ENCODE data around the gene ACTN3. TPM values are rescaled to one million over a fixed set of nuclear protein-coding genes. Genes with fewer than 3 reads are reported as not detected.
"Not testable (repeated sequence)": the region's sequence is repeated elsewhere in the genome, so short reads cannot be mapped to it uniquely, and the experiment has no call there.

The ACTN3 gene
- total and polyA plus RNA-seq, 2 donors (not counting 1 experiment from before 2014, with no cell fraction given), result under 0.01 TPM; not detected in 1

- Histone ChIP-seq H4K20me1 (ENCODE audit: control insufficient read depth, extremely low read depth, insufficient read depth, low read length) (no peaks in the 10 kb centered on the region), H3K9ac (ENCODE audit: insufficient read depth, low read length) (no peak overlapping the region), H3K36me3 (ENCODE audit: control insufficient read depth, insufficient read depth, low read length) (no peaks in the 10 kb centered on the region), H3K4me3 (replicated peaks in 1 of 4; ENCODE audit: control extremely low read depth in 1 of 4, insufficient read depth in 1 of 4, low read depth in 3 of 4, low read length in 4 of 4) (no peak overlapping the region), H2AFZ (ENCODE audit: low read length) (no peak overlapping the region), H3K9me3 (ENCODE audit: control insufficient read depth, insufficient read depth, low read depth, low read length) (no peaks in the 10 kb centered on the region), H3K27ac (ENCODE audit: insufficient read depth, low read length) (no peak overlapping the region), H3K4me1 (ENCODE audit: control insufficient read depth, extremely low read depth, insufficient read depth, low read length) (peaks cover 3% of the 10 kb centered on the region), H3K4me2 (ENCODE audit: extremely low read depth, insufficient read depth, low read length) (no peak overlapping the region), H3K79me2 (ENCODE audit: control insufficient read depth, insufficient read depth, low read length) (no peaks in the 10 kb centered on the region), H3K27me3 (ENCODE audit: control insufficient read depth, insufficient read depth, low read length) (peaks cover 2% of the 10 kb centered on the region)
- no peak for DNase-seq (ENCODE audit: low read depth in 2 of 2)
- TF ChIP-seq CTCF (conservative IDR thresholded peaks at IDR 0.05 in 1 of 2, IDR thresholded peaks at IDR 0.05 in 1 of 2; ENCODE audit: low read depth in 1 of 2, low read length in 2 of 2), result no peak
- TF ChIP-seq EZH2 (IDR thresholded peaks at IDR 0.05; ENCODE audit: low read length, missing control alignments), result no peak
Measured at GRCh38 chr11:66580803-66581202, 34.1 kb downstream of the ACTN3 start.

- no peak overlapping the region for H2AFZ ChIP-seq (ENCODE audit: low read length)
- H3K9me3 ChIP-seq (ENCODE audit: control insufficient read depth, insufficient read depth, low read depth, low read length), result no peaks in the 10 kb centered on the region
- no peaks in the 10 kb centered on the region for H3K36me3 ChIP-seq (ENCODE audit: control insufficient read depth, insufficient read depth, low read length)
- no peak overlapping the region for H3K4me2 ChIP-seq (ENCODE audit: extremely low read depth, insufficient read depth, low read length)
- H3K4me3 ChIP-seq (replicated peaks in 1 of 4; ENCODE audit: control extremely low read depth in 1 of 4, insufficient read depth in 1 of 4, low read depth in 3 of 4, low read length in 4 of 4), result no peak overlapping the region
- H3K27ac ChIP-seq (ENCODE audit: insufficient read depth, low read length), result no peak overlapping the region
- no peaks in the 10 kb centered on the region for H3K79me2 ChIP-seq (ENCODE audit: control insufficient read depth, insufficient read depth, low read length)
- TF ChIP-seq EZH2 (IDR thresholded peaks at IDR 0.05; ENCODE audit: low read length, missing control alignments), result no peak
- no peak for TF ChIP-seq CTCF (conservative IDR thresholded peaks at IDR 0.05 in 1 of 2, IDR thresholded peaks at IDR 0.05 in 1 of 2; ENCODE audit: low read depth in 1 of 2, low read length in 2 of 2)
- no peak overlapping the region for H3K9ac ChIP-seq (ENCODE audit: insufficient read depth, low read length)
- H4K20me1 ChIP-seq (ENCODE audit: control insufficient read depth, extremely low read depth, insufficient read depth, low read length), result no peaks in the 10 kb centered on the region
- no peak for DNase-seq (ENCODE audit: low read depth in 2 of 2)
- no peaks in the 10 kb centered on the region for H3K27me3 ChIP-seq (ENCODE audit: control insufficient read depth, insufficient read depth, low read length)
- H3K4me1 ChIP-seq (ENCODE audit: control insufficient read depth, extremely low read depth, insufficient read depth, low read length), result peaks cover 3% of the 10 kb centered on the region
Measured at GRCh38 chr11:66581261-66581660, 34.6 kb downstream of the ACTN3 start.

- not testable (repeated sequence) for H3K4me3 ChIP-seq (replicated peaks in 1 of 4; ENCODE audit: control extremely low read depth in 1 of 4, insufficient read depth in 1 of 4, low read depth in 3 of 4, low read length in 4 of 4); H3K9me3 ChIP-seq (ENCODE audit: control insufficient read depth, insufficient read depth, low read depth, low read length); H3K27me3 ChIP-seq (ENCODE audit: control insufficient read depth, insufficient read depth, low read length); H2AFZ ChIP-seq (ENCODE audit: low read length); H4K20me1 ChIP-seq (ENCODE audit: control insufficient read depth, extremely low read depth, insufficient read depth, low read length); H3K4me1 ChIP-seq (ENCODE audit: control insufficient read depth, extremely low read depth, insufficient read depth, low read length); H3K27ac ChIP-seq (ENCODE audit: insufficient read depth, low read length); H3K4me2 ChIP-seq (ENCODE audit: extremely low read depth, insufficient read depth, low read length); H3K9ac ChIP-seq (ENCODE audit: insufficient read depth, low read length); DNase-seq (ENCODE audit: low read depth in 2 of 2); H3K36me3 ChIP-seq (ENCODE audit: control insufficient read depth, insufficient read depth, low read length); H3K79me2 ChIP-seq (ENCODE audit: control insufficient read depth, insufficient read depth, low read length)
Measured at GRCh38 chr11:66582565-66583147, 36.0 kb downstream of the ACTN3 start.

GRCh38 chr11:66585447-66585846 is 38.7 kb downstream of the ACTN3 start:
- H2AFZ ChIP-seq (ENCODE audit: low read length); H4K20me1 ChIP-seq (ENCODE audit: control insufficient read depth, extremely low read depth, insufficient read depth, low read length); H3K4me1 ChIP-seq (ENCODE audit: control insufficient read depth, extremely low read depth, insufficient read depth, low read length); H3K79me2 ChIP-seq (ENCODE audit: control insufficient read depth, insufficient read depth, low read length); H3K4me3 ChIP-seq (replicated peaks in 1 of 4; ENCODE audit: control extremely low read depth in 1 of 4, insufficient read depth in 1 of 4, low read depth in 3 of 4, low read length in 4 of 4); H3K27ac ChIP-seq (ENCODE audit: insufficient read depth, low read length); H3K36me3 ChIP-seq (ENCODE audit: control insufficient read depth, insufficient read depth, low read length); H3K9me3 ChIP-seq (ENCODE audit: control insufficient read depth, insufficient read depth, low read depth, low read length); H3K27me3 ChIP-seq (ENCODE audit: control insufficient read depth, insufficient read depth, low read length); DNase-seq (ENCODE audit: low read depth in 2 of 2); H3K9ac ChIP-seq (ENCODE audit: insufficient read depth, low read length); H3K4me2 ChIP-seq (ENCODE audit: extremely low read depth, insufficient read depth, low read length): not testable (repeated sequence)

Data from fibroblast of lung (primary cell).